HUES48 (cell line): Measurements from ENCODE around the gene GSE1.
A peak's percentile ranks its signal among the peaks of the same experiment; 100 is the strongest.

Experiments used
- H3K27ac ChIP-seq: one replicate; pipeline ENCODE4 v1.7.0; 2013; ENCODE audit warnings: low read depth, low read length, inconsistent platforms
- H3K27me3 ChIP-seq: 2 replicates; pipeline ENCODE4 v1.6.1; 2013; ENCODE audit warnings: mild to moderate bottlenecking, low read length; ENCODE audit not compliant: control insufficient read depth, insufficient read depth
- H3K36me3 ChIP-seq: 2 replicates; pipeline ENCODE4 v1.6.1; 2013; ENCODE audit warnings: low read length; ENCODE audit not compliant: control insufficient read depth, insufficient read depth
- H3K4me1 ChIP-seq: 2 replicates; pipeline ENCODE4 v1.6.1; 2013; ENCODE audit warnings: mild to moderate bottlenecking, low read length; ENCODE audit not compliant: control insufficient read depth, insufficient read depth
- H3K4me3 ChIP-seq: 2 replicates; pipeline ENCODE4 v1.5.1; 2013; ENCODE audit warnings: mild to moderate bottlenecking, low read depth, low read length
- H3K9ac ChIP-seq: 2 replicates; pipeline ENCODE4 v1.6.1; 2013; ENCODE audit warnings: mild to moderate bottlenecking, low read depth, low read length, moderate library complexity
- H3K9me3 ChIP-seq: 2 replicates; pipeline ENCODE4 v1.6.1; 2013; ENCODE audit warnings: low read length; ENCODE audit not compliant: control insufficient read depth, insufficient read depth

The GSE1 gene

GRCh38 chr16:85615014-85615851 lies 2.1 kb downstream of the GSE1 start:
- no peaks in the 10 kb centered on the region for H3K27me3 ChIP-seq
- peak overlapping the region; percentile 56 for H3K9ac ChIP-seq
- H3K4me3 ChIP-seq, result peak overlapping the region; percentile 81
- H3K4me1 ChIP-seq, result peaks cover 37% of the 10 kb centered on the region
- H3K9me3 ChIP-seq, result no peaks in the 10 kb centered on the region
- H3K27ac ChIP-seq, result peak overlapping the region; percentile 89
- H3K36me3 ChIP-seq, result peaks cover 20% of the 10 kb centered on the region

- Histone ChIP-seq H3K4me3 (peak overlapping the region; percentile 81; the same call in 1 of the 2 replicates), H3K27me3 (no peaks in the 10 kb centered on the region), H3K9me3 (no peaks in the 10 kb centered on the region), H3K27ac (peak overlapping the region; percentile 89), H3K9ac (0 out of 2 replicates have a peak overlapping the region, but pooled peaks have one; percentile 4), H3K36me3 (peaks cover 25% of the 10 kb centered on the region), H3K4me1 (peaks cover 31% of the 10 kb centered on the region)
These were observed 2.9 kb downstream of the GSE1 start for GRCh38 chr16:85615852-85616606.

- H3K9ac ChIP-seq, result no peak overlapping the region
These were observed 3.6 kb downstream of the GSE1 start for GRCh38 chr16:85616607-85617321.

GRCh38 chr16:85617948-85618347 lies 4.8 kb downstream of the GSE1 start:
- Histone ChIP-seq H3K36me3 (peaks cover 25% of the 10 kb centered on the region), H3K4me1 (peaks cover 31% of the 10 kb centered on the region), H3K9ac (no peak overlapping the region), H3K27me3 (no peaks in the 10 kb centered on the region), H3K4me3 (no peak overlapping the region), H3K9me3 (no peaks in the 10 kb centered on the region), H3K27ac (no peak overlapping the region)

More at GRCh38 chr16:85616607-85617321, 3.6 kb downstream of the GSE1 start:
- Histone ChIP-seq H3K27ac (no peak overlapping the region), H3K27me3 (no peaks in the 10 kb centered on the region), H3K4me1 (peaks cover 31% of the 10 kb centered on the region), H3K4me3 (no peak overlapping the region), H3K9me3 (no peaks in the 10 kb centered on the region), H3K36me3 (peaks cover 25% of the 10 kb centered on the region)

- Histone ChIP-seq H3K9ac (no peak overlapping the region), H3K4me1 (peaks cover 31% of the 10 kb centered on the region), H3K27ac (no peak overlapping the region)
These were observed 5.4 kb downstream of the GSE1 start for GRCh38 chr16:85618521-85618920.

GRCh38 chr16:85619101-85619891 lies 6.2 kb downstream of the GSE1 start:
- Histone ChIP-seq H3K27me3 (no peaks in the 10 kb centered on the region), H3K27ac (no peak overlapping the region), H3K9ac (no peak overlapping the region), H3K4me1 (peaks cover 35% of the 10 kb centered on the region), H3K36me3 (peaks cover 25% of the 10 kb centered on the region), H3K9me3 (no peaks in the 10 kb centered on the region), H3K4me3 (no peak overlapping the region)

More at GRCh38 chr16:85618521-85618920, 5.4 kb downstream of the GSE1 start:
- H3K36me3 ChIP-seq, result peaks cover 25% of the 10 kb centered on the region
- no peaks in the 10 kb centered on the region for H3K9me3 ChIP-seq
- H3K4me3 ChIP-seq, result no peak overlapping the region
- H3K27me3 ChIP-seq, result no peaks in the 10 kb centered on the region

GRCh38 chr16:85620374-85620773 lies 7.3 kb downstream of the GSE1 start:
- Histone ChIP-seq H3K27ac (no peak overlapping the region), H3K4me3 (no peak overlapping the region), H3K36me3 (peaks cover 27% of the 10 kb centered on the region), H3K9me3 (no peaks in the 10 kb centered on the region), H3K9ac (no peak overlapping the region), H3K4me1 (peaks cover 41% of the 10 kb centered on the region), H3K27me3 (no peaks in the 10 kb centered on the region)

GRCh38 chr16:85621698-85622428 lies 8.7 kb downstream of the GSE1 start:
- Histone ChIP-seq H3K9me3 (no peaks in the 10 kb centered on the region), H3K27me3 (no peaks in the 10 kb centered on the region), H3K36me3 (peaks cover 24% of the 10 kb centered on the region), H3K4me3 (no peak overlapping the region), H3K9ac (no peak overlapping the region), H3K4me1 (peaks cover 42% of the 10 kb centered on the region), H3K27ac (no peak overlapping the region)

GRCh38 chr16:85622683-85623082 lies 9.6 kb downstream of the GSE1 start:
- H3K36me3 ChIP-seq, result peaks cover 17% of the 10 kb centered on the region
- H3K9me3 ChIP-seq, result no peaks in the 10 kb centered on the region
- peaks cover 36% of the 10 kb centered on the region for H3K4me1 ChIP-seq
- no peaks in the 10 kb centered on the region for H3K27me3 ChIP-seq
- no peak overlapping the region for H3K9ac ChIP-seq
- no peak overlapping the region for H3K4me3 ChIP-seq
- H3K27ac ChIP-seq, result no peak overlapping the region

GRCh38 chr16:85623250-85623649 lies 10.1 kb downstream of the GSE1 start:
- H3K27me3 ChIP-seq, result no peaks in the 10 kb centered on the region
- no peak overlapping the region for H3K9ac ChIP-seq
- peaks cover 11% of the 10 kb centered on the region; the same call in 1 of the 2 replicates for H3K36me3 ChIP-seq
- peaks cover 31% of the 10 kb centered on the region for H3K4me1 ChIP-seq
- no peak overlapping the region for H3K27ac ChIP-seq
- no peak overlapping the region for H3K4me3 ChIP-seq
- no peaks in the 10 kb centered on the region for H3K9me3 ChIP-seq
